HFFc6 (cell line): ENCODE data around the gene ARFIP2. TPM values are rescaled to one million over a fixed set of nuclear protein-coding genes. Genes with fewer than 3 reads are reported as not detected.

ENCODE experiments used
- DNase-seq: peaks from one replicate; pipeline ENCODE4 v3.0.0-alpha.2; 2018
- H3K27ac Mint-ChIP-seq: 2 replicates; pipeline ENCODE4 v1.8.0; 2020; ENCODE audit warnings: mild to moderate bottlenecking, mixed read lengths
- H3K27me3 Mint-ChIP-seq: 2 replicates; pipeline ENCODE4 v1.8.0; 2021; ENCODE audit warnings: mild to moderate bottlenecking, moderate library complexity, mixed read lengths; ENCODE audit not compliant: insufficient read depth
- H3K36me3 Mint-ChIP-seq: 2 replicates; pipeline ENCODE4 v1.8.0; 2021; ENCODE audit warnings: low read depth, mixed read lengths
- H3K4me1 Mint-ChIP-seq: 2 replicates; pipeline ENCODE4 v1.8.0; 2020; ENCODE audit warnings: low read depth, mixed read lengths
- H3K4me3 Mint-ChIP-seq: 2 replicates; pipeline ENCODE4 v1.8.0; 2020; ENCODE audit warnings: mild to moderate bottlenecking, moderate library complexity, mixed read lengths
- H3K9me3 Mint-ChIP-seq: 2 replicates; pipeline ENCODE4 v1.8.0; 2020; ENCODE audit warnings: mild to moderate bottlenecking, mixed read lengths
- CTCF ChIP-seq: fragments of 200-600 bp; sonication (generic); IDR thresholded peaks from 2 replicates; pipeline ENCODE4 v1.5.0; 2021; ENCODE audit warnings: antibody characterized with exemption, mild to moderate bottlenecking
- total RNA-seq, 6 experiments: library from RNA; stranded (reverse); fragmentation: NEBNext Ultra II Directional; extraction: Animal tissue kit (Norgen Biotek cat#: 25700); gene quantifications; 2 replicates in 1 of 6; 3 replicates in 5 of 6; pipeline ENCODE4 v1.2.3, GENCODE V29; 2021

Gene ARFIP2
- total RNA-seq, 6 experiments from 2014 or later: 60.9 to 72.4 (median 67.7) TPM

GRCh38 chr11:6502382-6502781 lies 21.3 kb upstream of the ARFIP2 start:
- DNase-seq: no peak
- H3K27me3 Mint-ChIP-seq: no peaks in the 10 kb centered on the region; the same call in 1 of the 2 replicates
- no peaks in the 10 kb centered on the region for H3K9me3 Mint-ChIP-seq
- peaks cover 49% of the 10 kb centered on the region for H3K4me1 Mint-ChIP-seq
- H3K36me3 Mint-ChIP-seq: peaks cover 4% of the 10 kb centered on the region
- no peak overlapping the region for H3K4me3 Mint-ChIP-seq
- TF ChIP-seq CTCF: no peak
- no peak overlapping the region for H3K27ac Mint-ChIP-seq

DNA sequence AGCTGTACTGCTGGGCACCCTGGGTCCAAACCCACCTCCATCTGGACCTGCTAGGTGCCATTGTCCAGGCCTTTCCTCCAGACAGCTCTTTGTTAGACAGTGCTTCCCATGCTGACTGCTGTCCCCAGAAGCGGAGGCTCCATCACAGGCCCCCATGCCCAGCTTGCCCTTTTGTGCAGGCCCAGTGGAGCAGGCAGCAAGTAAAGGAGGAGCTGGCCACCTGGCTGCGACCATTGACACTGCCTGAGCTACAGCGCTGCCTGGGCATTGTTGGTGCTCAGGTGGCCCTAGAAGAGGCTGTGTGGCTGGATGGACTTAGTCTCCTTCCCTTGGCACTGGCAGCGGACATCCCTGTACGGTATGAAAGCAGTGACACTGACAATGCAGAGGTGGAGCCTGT lies 17.4 kb upstream of the ARFIP2 start:
- no peak for DNase-seq
- no peaks in the 10 kb centered on the region for H3K9me3 Mint-ChIP-seq
- peaks cover 1% of the 10 kb centered on the region for H3K27me3 Mint-ChIP-seq
- H3K4me3 Mint-ChIP-seq: no peak overlapping the region
- no peak overlapping the region for H3K27ac Mint-ChIP-seq
- H3K4me1 Mint-ChIP-seq: peaks cover 27% of the 10 kb centered on the region
- H3K36me3 Mint-ChIP-seq: no peaks in the 10 kb centered on the region; the same call in none of the 2 replicates
- TF ChIP-seq CTCF: no peak

DNA sequence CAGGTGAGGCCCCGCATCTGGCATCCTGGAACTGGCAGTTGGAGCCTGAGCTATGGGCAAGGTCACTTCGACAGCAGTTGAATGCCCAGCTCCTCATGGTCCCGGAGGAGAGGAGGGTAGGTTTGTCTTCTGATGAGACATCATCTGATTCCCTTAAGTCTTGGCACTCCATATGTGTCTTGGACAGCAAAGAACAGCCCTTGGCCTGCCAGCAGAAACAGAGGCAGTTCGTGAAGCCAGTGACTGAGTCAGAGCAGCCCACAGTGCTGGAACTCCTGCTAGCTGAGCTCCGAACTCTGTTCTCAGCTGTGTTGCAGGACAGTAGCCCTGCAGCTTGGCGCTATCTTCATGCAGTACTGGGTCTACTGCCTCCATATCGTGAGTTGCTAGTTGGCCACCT lies 17.0 kb upstream of the ARFIP2 start:
- peaks cover 23% of the 10 kb centered on the region for H3K4me1 Mint-ChIP-seq
- H3K4me3 Mint-ChIP-seq: no peak overlapping the region
- no peak overlapping the region for H3K27ac Mint-ChIP-seq
- peaks cover 1% of the 10 kb centered on the region for H3K27me3 Mint-ChIP-seq
- H3K9me3 Mint-ChIP-seq: no peaks in the 10 kb centered on the region
- no peaks in the 10 kb centered on the region; the same call in none of the 2 replicates for H3K36me3 Mint-ChIP-seq
- TF ChIP-seq CTCF: no peak
- no peak for DNase-seq

DNA sequence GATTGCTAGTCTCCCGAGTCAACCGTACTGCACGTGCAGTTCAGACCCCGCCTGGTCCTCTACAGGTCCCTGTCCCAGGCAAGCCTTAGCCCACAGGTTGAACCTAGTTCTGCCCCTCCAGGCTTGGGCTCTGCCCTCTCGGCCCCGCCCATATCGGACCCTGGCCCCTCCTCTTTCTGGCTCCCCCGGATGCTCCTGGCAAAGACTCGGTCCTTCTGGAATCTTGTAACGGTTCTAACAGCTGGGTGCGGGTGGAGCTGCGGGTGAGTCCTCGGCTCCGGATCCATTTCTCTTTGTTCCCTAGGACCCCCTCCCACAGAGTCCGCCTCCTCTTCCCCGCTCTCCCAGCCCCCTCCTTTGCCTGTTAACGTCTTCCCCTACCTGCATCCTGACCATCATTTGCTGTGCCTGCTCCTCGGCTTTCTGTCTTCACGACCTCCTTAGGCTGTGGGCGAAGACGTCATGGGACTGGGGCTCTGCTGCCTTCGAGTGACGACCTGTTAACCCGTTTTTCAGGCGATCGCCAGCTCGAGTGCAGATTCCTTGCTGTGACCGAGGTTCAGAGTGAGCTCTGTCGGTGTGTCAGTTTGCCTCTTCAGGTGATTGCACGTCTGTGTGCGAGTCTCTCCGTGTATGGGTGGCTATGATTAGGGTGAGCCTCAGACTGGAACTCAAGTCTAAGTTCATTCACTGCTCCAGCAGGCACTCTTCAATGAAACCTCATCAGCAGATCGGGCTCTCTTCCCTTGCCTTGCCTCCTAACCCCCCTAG lies 16.1 kb upstream of the ARFIP2 start, which contains the start of gene DNHD1:
Gene DNHD1, plus strand, starts transcription at position 212 of the 771 bp plus-strand sequence. CDS start 936 bp downstream, outside the sequence.
- H3K9me3 Mint-ChIP-seq: no peaks in the 10 kb centered on the region
- H3K36me3 Mint-ChIP-seq: no peaks in the 10 kb centered on the region; the same call in none of the 2 replicates
- peaks cover 1% of the 10 kb centered on the region for H3K27me3 Mint-ChIP-seq
- no peak for TF ChIP-seq CTCF
- DNase-seq: no peak
- H3K4me1 Mint-ChIP-seq: peaks cover 14% of the 10 kb centered on the region
- H3K4me3 Mint-ChIP-seq: no peak within 1 kb of the TSS
- no peak within 1 kb of the TSS for H3K27ac Mint-ChIP-seq

DNA sequence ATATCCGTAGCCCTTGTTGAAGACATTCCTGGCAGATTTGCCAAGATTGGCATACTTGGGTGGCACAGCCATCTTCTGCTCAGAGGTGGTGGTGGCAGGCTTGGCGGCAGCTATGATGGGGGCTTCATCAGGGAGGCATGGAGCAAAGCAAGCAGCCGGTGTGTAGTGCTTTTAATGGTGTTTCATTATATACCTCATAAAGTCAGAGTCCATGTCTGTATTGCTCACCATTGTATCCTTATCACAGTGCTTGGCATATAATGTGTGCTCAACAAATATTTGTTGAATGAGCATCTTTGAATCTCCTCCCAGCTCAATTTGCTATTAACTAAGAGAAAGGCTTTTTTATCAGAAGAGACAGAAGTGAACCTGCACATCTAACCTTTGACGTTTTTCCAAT lies 8.2 kb upstream of the ARFIP2 start:
- Mint-ChIP-seq H3K27ac (no peak overlapping the region), H3K4me1 (no peaks in the 10 kb centered on the region), H3K36me3 (peaks cover 4% of the 10 kb centered on the region), H3K4me3 (no peak overlapping the region), H3K9me3 (no peaks in the 10 kb centered on the region), H3K27me3 (peaks cover 3% of the 10 kb centered on the region; the same call in 1 of the 2 replicates)
- no peak for DNase-seq
- no peak for TF ChIP-seq CTCF
